Ovary (tissue), 9 donors: ENCODE data around the gene POLR3C. TPM values are rescaled to one million over a fixed set of nuclear protein-coding genes. Genes with fewer than 3 reads are reported as not detected.
"Not testable (repeated sequence)": the region's sequence is repeated elsewhere in the genome, so short reads cannot be mapped to it uniquely, and the experiment has no call there.

ENCODE experiments used
- DNase-seq, 5 donors: peaks; one replicate each; pipeline ENCODE4 v3.0.0-alpha.2; 2019 to 2020
- H3K27ac ChIP-seq, 2 donors: fragments of 200-600 bp; one replicate each; pipeline versions ENCODE4 v1.5.1 to v1.8.0; 2019 to 2022
- H3K27me3 ChIP-seq: fragments of 200-600 bp; one replicate; pipeline ENCODE4 v1.8.0; 2022
- H3K36me3 ChIP-seq: fragments of 200-600 bp; sonication (generic); one replicate; pipeline ENCODE4 v1.5.1; 2019
- H3K4me1 ChIP-seq: one replicate; pipeline ENCODE4 v1.8.1; 2013; ENCODE audit warnings: mild to moderate bottlenecking, moderate library complexity; ENCODE audit not compliant: insufficient read depth
- H3K4me3 ChIP-seq: fragments of 200-600 bp; sonication (generic); one replicate; pipeline ENCODE4 v1.5.1; 2017
- H3K9me3 ChIP-seq, 2 donors: fragments of 200-600 bp in 1 of 2; sonication (generic) in 1 of 2; one replicate each; pipeline versions ENCODE4 v1.5.1 to v1.8.1; 2013 to 2019; ENCODE audit warnings: mild to moderate bottlenecking in 1 of 2, moderate library complexity in 1 of 2
- CTCF ChIP-seq, 3 donors: fragments of 450-650 bp in 2 of 3; fragments of 200-600 bp in 1 of 3; IDR thresholded peaks; one replicate each; pipeline versions ENCODE4 v1.5.1 to v1.8.0; 2016 to 2022; ENCODE audit warnings: antibody characterized with exemption in 3 of 3, mild to moderate bottlenecking in 1 of 3
- EP300 ChIP-seq: sonication (generic); formaldehyde crosslinking; IDR thresholded peaks from one replicate; pipeline ENCODE4 v1.6.1; 2017; ENCODE audit warnings: antibody characterized with exemption
- POLR2A ChIP-seq: fragments of 450-650 bp; IDR thresholded peaks from one replicate; pipeline ENCODE4 v1.6.1; 2017; ENCODE audit warnings: antibody characterized with exemption, mild to moderate bottlenecking, moderate library complexity
- WGBS, 3 donors: extraction: QIAGEN DNeasy Blood & Tissue Kit in 1 of 3; methylation state at CpG; one replicate each; pipeline versions ENCODE4 v1.1.5 to v1.1.7; 2013 to 2017; 5-methylcytosine and 5-hydroxymethylcytosine counted together
- intact Hi-C, 4 donors: fragments of 100-400 bp; cut with DNase I; formaldehyde crosslinking; loops; one replicate each; pipeline versions ENCODE4 v1.11.0 to v1.15.1; 2022 to 2023
- polyA plus RNA-seq, 2 donors: library from polyadenylated mRNA; stranded (reverse); fragments of 200-250 nt in 1 of 2; fragments of 350-450 nt in 1 of 2; fragmentation: Illumina TruSeq in 1 of 2; extraction: RNeasy Lipid Tissue Mini Kit (QIAGEN cat#74804) in 1 of 2; gene quantifications; one replicate each; pipeline ENCODE4 v1.2.3, GENCODE V29; 2013 to 2014
- total RNA-seq, 7 donors: library from RNA; depleted of rRNA in 2 of 7; stranded (reverse); fragments of >200 nt in 2 of 7; fragmentation: NEBNext Ultra II Directional in 3 of 7; extraction: Animal tissue kit (Norgen Biotek cat#: 25700) in 3 of 7; gene quantifications; one replicate each; pipeline versions ENCODE4 v1.1.0 to v1.2.4, GENCODE V29; 2016 to 2023
- donor health status: DM: no; HTN: no; CAD: no; lungs with moderate emphysema.
- donor health status: DM: no; HTN: no; CAD: no.
- donor health status: Bipolar disorder and iron deficiency.
- donor health status: DM: yes; HTN: yes; CAD: no.
- donor health status: DM: no; HTN: no; CAD: no.
- donor health status: DM: yes; HTN: yes; CAD: no.

POLR3C gene
- total and polyA plus RNA-seq, 9 donors = 21.1 to 41.9 (median 27.0) TPM

- Histone ChIP-seq H3K36me3 (no peaks in the 10 kb centered on the region), H3K27me3 (no peaks in the 10 kb centered on the region), H3K9me3 (no peaks in the 10 kb centered on the region), H3K4me3 (no peak overlapping the region), H3K4me1 (peaks cover 4% of the 10 kb centered on the region), H3K27ac (no peak overlapping the region)
- no peak for TF ChIP-seq CTCF (IDR thresholded peaks at IDR 0.05)
- no peak for TF ChIP-seq POLR2A
- no peak for TF ChIP-seq EP300
- intact Hi-C loops = no loop called here
- 93 to 98% (median 93%) methylated on average over 7 of the region's 7 CpGs for WGBS, 3 donors
- no peak for DNase-seq
These were observed 17.2 kb upstream of the POLR3C start for GRCh38 chr1:145806844-145807243.

DNA sequence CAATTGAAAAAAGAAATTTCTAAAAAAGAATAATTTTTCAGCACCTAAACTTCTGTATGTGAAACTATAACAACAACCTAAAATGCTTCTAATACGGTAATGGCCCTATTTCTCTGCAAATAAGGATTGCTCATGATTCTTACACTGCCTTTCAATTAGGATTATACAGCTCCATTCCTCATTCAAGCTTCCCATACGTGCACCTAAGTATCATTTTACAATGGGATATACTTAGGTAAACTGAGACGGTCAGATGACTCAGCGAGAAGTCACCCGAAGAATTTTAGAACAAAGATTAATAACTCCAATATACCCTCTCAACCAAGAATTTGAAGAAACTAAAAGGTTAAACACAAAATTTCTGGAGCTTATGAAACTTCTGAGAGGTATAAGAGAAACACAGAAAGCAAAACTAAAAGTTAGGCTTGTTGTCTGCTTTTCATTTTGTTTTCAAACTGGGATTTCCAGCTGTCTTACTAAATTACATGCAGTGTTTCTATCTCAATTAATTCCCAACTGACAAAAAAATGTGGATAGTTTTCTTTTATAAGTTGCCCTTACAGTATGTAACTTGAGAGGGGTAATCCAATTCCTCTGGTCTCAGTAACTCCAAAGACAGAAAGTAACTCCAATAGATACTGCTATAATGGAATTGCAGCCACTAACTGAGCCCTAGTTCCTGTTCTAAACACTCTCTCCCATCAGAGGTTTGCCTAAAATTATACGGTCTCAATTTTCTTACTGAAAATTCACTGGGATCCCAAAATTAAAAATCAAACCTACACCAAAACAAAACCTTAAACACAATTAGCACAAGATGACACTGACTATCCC is 10.8 kb upstream of the POLR3C start:
- H3K27ac ChIP-seq, DNase-seq, H3K4me3 ChIP-seq, intact Hi-C loops, H3K4me1 ChIP-seq, H3K27me3 ChIP-seq, H3K36me3 ChIP-seq, H3K9me3 ChIP-seq: not testable (repeated sequence)
- WGBS, 3 donors = 17 to 57% (median 21%) methylated on average over 5 to 6 of the region's 6 CpGs

GRCh38 chr1:145818095-145818494 is 5.9 kb upstream of the POLR3C start:
- DNase-seq, H3K27ac ChIP-seq, intact Hi-C loops, H3K9me3 ChIP-seq, H3K4me1 ChIP-seq, H3K4me3 ChIP-seq, H3K36me3 ChIP-seq, H3K27me3 ChIP-seq: not testable (repeated sequence)
- WGBS, 3 donors = 79 to 89% (median 88%) methylated on average over 2 to 4 of the region's 6 CpGs

- H3K4me3 ChIP-seq, H3K27me3 ChIP-seq, DNase-seq, H3K27ac ChIP-seq, intact Hi-C loops, H3K36me3 ChIP-seq, H3K4me1 ChIP-seq, H3K9me3 ChIP-seq: not testable (repeated sequence)
- 0% methylated on average over 1 of the region's 16 CpGs; no CpG with 5 or more reads in 2 of the 3 donors for WGBS, 3 donors
These were observed 1.1 kb upstream of the POLR3C start for GRCh38 chr1:145822779-145823331.

DNA sequence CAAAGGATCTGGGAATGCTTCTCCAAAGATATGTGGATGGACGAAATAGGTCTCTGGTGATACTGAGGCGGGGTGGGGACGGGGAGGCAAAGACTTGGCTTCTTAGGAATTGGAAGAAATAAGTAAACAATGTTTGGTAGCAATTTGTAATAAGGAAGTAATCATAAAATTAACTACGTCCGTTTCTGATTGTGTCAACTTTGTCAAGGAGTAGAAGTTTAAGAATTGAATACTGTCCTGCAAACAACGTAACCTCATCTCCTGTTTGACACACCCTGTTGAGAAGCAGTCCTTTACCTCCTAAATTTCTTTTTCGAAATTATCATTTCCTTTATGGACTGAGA is 471 bp downstream of the POLR3C start:
- Histone ChIP-seq H3K4me1 (peaks cover 3% of the 10 kb centered on the region), H3K27ac (peak overlapping the region; percentile 81 to 87), H3K27me3 (no peaks in the 10 kb centered on the region), H3K4me3 (peak overlapping the region; percentile 93), H3K9me3 (no peaks in the 10 kb centered on the region), H3K36me3 (no peaks in the 10 kb centered on the region)
- TF ChIP-seq POLR2A (no peak), EP300 (no peak), CTCF (IDR thresholded peaks at IDR 0.05) (no peak)
- DNase-seq = no peak
- intact Hi-C loops = no loop called here
- WGBS, 3 donors = 0 to 1% (median 0%) methylated on average over 7 of the region's 7 CpGs

DNA sequence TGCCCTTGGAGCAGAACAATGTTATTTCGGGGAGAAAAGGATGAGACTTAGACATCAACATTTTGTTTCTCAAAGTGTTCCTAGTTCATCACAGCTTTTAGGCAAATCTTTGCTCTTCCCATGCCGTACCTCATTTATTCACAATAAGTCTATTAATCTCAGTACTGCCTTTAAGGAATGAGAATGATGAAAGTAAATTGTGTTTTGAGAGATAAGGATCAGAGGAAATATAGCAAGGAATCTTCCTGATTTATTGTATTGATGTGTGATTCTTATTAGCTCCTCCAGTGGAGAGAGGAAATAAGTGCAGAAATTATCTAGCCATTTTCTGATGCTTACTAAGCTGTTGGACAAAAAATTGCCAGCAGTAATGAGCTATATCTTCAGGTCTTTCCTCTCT is 2.0 kb downstream of the POLR3C start:
- no peaks in the 10 kb centered on the region for H3K27me3 ChIP-seq
- H3K27ac ChIP-seq = no peak overlapping the region
- DNase-seq = no peak
- H3K36me3 ChIP-seq = no peaks in the 10 kb centered on the region
- intact Hi-C loops = no loop called here
- no peak overlapping the region for H3K4me3 ChIP-seq
- no peaks in the 10 kb centered on the region for H3K9me3 ChIP-seq
- TF ChIP-seq EP300 (no peak), CTCF (IDR thresholded peaks at IDR 0.05) (no peak), POLR2A (no peak)
- WGBS, 3 donors = 82 to 88% (median 87%) methylated on average over 2 of the region's 2 CpGs
- peaks cover 3% of the 10 kb centered on the region for H3K4me1 ChIP-seq
